ENCODE results near the gene ORAI2. TPM values are rescaled to one million over a fixed set of nuclear protein-coding genes. Genes with fewer than 3 reads are reported as not detected.

The ORAI2 gene
- total and polyA plus RNA-seq, 10 of the 15 experiments (the other 5 are each of a cell fraction or from before 2014, with no cell fraction given), result 5.8 to 111 (median 46.9) TPM

DNA sequence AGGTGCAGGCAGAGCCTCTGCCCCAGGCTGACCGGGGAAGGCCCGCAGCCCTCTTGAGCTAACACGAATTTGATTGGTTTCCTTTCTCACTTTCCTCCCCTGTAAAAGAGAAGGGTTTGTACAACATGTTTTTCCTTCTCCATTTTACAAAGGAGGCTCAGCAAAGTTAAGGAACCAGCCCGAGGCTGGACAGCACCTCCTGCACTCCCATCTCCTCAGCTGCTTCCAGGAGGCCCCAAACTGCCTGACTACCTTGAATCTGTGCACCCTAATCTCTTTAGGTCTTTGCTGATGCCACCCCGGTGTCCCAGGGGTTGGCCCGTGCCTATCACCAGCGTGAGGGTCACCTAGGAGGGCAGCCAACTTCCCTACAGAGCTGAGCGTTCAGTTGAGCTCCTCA is 27.1 kb downstream of the ORAI2 start:
- BruUV-seq (replicated peaks), result no TSS peak
- peaks cover 25% of the 10 kb centered on the region for H3K79me2 ChIP-seq (ENCODE audit: control insufficient read depth, insufficient read depth, low read length)
- FAIRE-seq (no peak), DNase-seq (ENCODE audit: low read depth, low spot score) (no peak), ATAC-seq (no peak)
- no peak overlapping the region for H3K27ac ChIP-seq (ENCODE audit: control insufficient read depth, insufficient read depth)
- H3K9ac ChIP-seq (ENCODE audit: control insufficient read depth, insufficient read depth, low read length), result no peak overlapping the region
- H3K27me3 ChIP-seq (replicated peaks in 1 of 2; ENCODE audit: control insufficient read depth in 2 of 2, insufficient read depth in 2 of 2, low read length in 1 of 2), result no peaks in the 10 kb centered on the region
- in situ Hi-C loops (cut with MboI), result no loop called here
- 60% methylated on average over 8 of the region's 8 CpGs for WGBS (ENCODE audit: insufficient coverage, insufficient replicate concordance, low lambda C conversion rate, missing lambda C conversion rate)
- RAD21 ChIA-PET (ENCODE audit: unreplicated experiment), result no interaction called here
- no peak overlapping the region for H3K4me3 ChIP-seq
- H3K36me3 ChIP-seq (ENCODE audit: control insufficient read depth in 2 of 2, insufficient read depth in 2 of 2, low read length in 1 of 2), result peaks cover 11% of the 10 kb centered on the region in 2 experiments
- POLR2A ChIA-PET, result interaction anchor here (0.6 to 0.7 kb wide), 2 partner anchors 12 to 15 kb away, joined by 3 read pairs; no protein-coding TSS in a partner anchor
- H3K4me1 ChIP-seq (ENCODE audit: control insufficient read depth, insufficient read depth, low read length), result peaks cover 5% of the 10 kb centered on the region; the same call in 1 of the 2 replicates
- H3K4me2 ChIP-seq (ENCODE audit: control insufficient read depth, insufficient read depth), result no peak overlapping the region
- no peak overlapping the region for H2AFZ ChIP-seq (ENCODE audit: control insufficient read depth, low read depth, low read length)
- TF ChIP-seq CEBPB (IDR thresholded peaks at IDR 0.05; ENCODE audit: borderline replicate concordance in 1 of 2, low read depth in 2 of 2, low read length in 2 of 2), result no peak
- no peak for TF ChIP-seq DPF2 (IDR thresholded peaks at IDR 0.05)
- no peak for TF ChIP-seq POLR2A (IDR thresholded peaks at IDR 0.05; ENCODE audit: low read depth, low read length)
- TF ChIP-seq RFX5 (IDR thresholded peaks at IDR 0.05; ENCODE audit: low read depth, low read length), result no peak
- no peak for TF ChIP-seq PML (IDR thresholded peaks at IDR 0.05; ENCODE audit: low read length)
- no peak for TF ChIP-seq EED (IDR thresholded peaks at IDR 0.05; ENCODE audit: low read depth)
- CTCF ChIA-PET, result interaction anchor here (0.6 to 0.8 kb wide), 2 partner anchors 20 to 56 kb away, joined by 3 read pairs; no protein-coding TSS in a partner anchor
- H3K9me3 ChIP-seq (replicated peaks; ENCODE audit: control insufficient read depth, insufficient read depth, low read length), result no peaks in the 10 kb centered on the region
- H4K20me1 ChIP-seq (ENCODE audit: control insufficient read depth, insufficient read depth), result no peaks in the 10 kb centered on the region
- intact Hi-C loops (cut with micrococcal nuclease; ENCODE audit: unreplicated experiment), result no loop called here
- SMC1A ChIA-PET (ENCODE audit: uncharacterized antibody, unreplicated experiment), result no interaction called here

DNA sequence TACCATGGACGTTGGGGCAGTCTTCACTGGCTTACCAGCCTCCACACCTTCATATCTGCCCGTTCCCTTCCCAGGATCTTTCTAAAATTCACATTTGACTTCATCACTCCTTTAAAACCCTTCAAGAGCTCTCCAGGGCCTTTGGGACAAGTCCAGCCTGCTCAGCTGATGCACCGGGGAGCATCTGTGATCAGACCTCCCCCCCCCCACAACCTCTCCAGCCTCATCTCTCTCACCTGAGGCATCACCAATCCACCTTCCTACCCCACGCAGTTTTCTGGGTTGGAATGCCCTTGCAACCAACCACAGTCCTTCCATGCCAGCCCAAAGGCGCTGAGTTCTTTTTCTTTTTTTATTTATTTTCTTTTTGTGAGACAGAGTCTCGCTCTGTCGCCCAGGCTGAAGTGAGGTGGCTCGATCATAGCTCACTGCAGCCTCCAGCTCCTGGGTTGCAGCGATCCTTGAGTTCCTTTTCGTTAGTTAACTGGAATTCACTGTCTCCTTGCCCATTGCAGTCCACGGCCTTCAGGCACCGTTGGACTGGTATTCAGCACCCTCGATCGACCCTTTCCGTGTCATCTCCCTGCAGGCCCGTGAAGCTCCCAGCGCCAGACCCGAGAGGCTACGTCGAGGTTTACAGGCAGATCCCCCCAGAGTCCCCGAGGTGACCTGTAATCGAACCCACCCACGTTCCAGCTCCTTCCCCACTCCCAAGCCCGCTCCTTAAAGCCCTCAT is 30.6 kb downstream of the ORAI2 start:
- H3K4me3 ChIP-seq, result peak overlapping the region; percentile 93
- H3K79me2 ChIP-seq (ENCODE audit: control insufficient read depth, insufficient read depth, low read length), result peaks cover 33% of the 10 kb centered on the region
- 22% methylated on average over 24 of the region's 24 CpGs for WGBS (ENCODE audit: insufficient coverage, insufficient replicate concordance, low lambda C conversion rate, missing lambda C conversion rate)
- H3K9me3 ChIP-seq (replicated peaks; ENCODE audit: control insufficient read depth, insufficient read depth, low read length), result no peaks in the 10 kb centered on the region
- no peak for ATAC-seq
- ChIA-PET RAD21 (ENCODE audit: unreplicated experiment) (interaction anchor here (0.6 to 1.6 kb wide), 8 partner anchors 18 to 185 kb away, joined by 3 to 11 read pairs (median 3); no protein-coding TSS in a partner anchor), CTCF (interaction anchor here (1.0 to 7.0 kb wide), 6 partner anchors 13 to 61 kb away, joined by 3 to 94 read pairs (median 11); partner anchors contain the start of gene POLR2J), SMC1A (ENCODE audit: uncharacterized antibody, unreplicated experiment) (interaction anchor here (0.8 to 3.2 kb wide), 5 partner anchors 18 to 68 kb away, joined by 3 to 18 read pairs (median 3); partner anchors contain the start of gene PRKRIP1), POLR2A (interaction anchor here (0.6 to 2.4 kb wide), 7 partner anchors 19 to 559 kb away, joined by 3 to 9 read pairs (median 4); partner anchors contain the start of gene ORAI2)
- peak; percentile 35 for FAIRE-seq
- no peak for DNase-seq (ENCODE audit: low read depth, low spot score)
- H3K4me2 ChIP-seq (ENCODE audit: control insufficient read depth, insufficient read depth), result peak overlapping the region; percentile 92
- H3K36me3 ChIP-seq (ENCODE audit: control insufficient read depth in 2 of 2, insufficient read depth in 2 of 2, low read length in 1 of 2), result peaks cover 5 to 11% of the 10 kb centered on the region in 2 experiments; a peak in 3 of 4 replicates
- peak overlapping the region; percentile 98 for H3K9ac ChIP-seq (ENCODE audit: control insufficient read depth, insufficient read depth, low read length)
- peaks cover 15% of the 10 kb centered on the region for H3K4me1 ChIP-seq (ENCODE audit: control insufficient read depth, insufficient read depth, low read length)
- in situ Hi-C loops (cut with MboI) (no loop called here), intact Hi-C loops (cut with micrococcal nuclease; ENCODE audit: unreplicated experiment) (no loop called here)
- H3K27ac ChIP-seq (ENCODE audit: control insufficient read depth, insufficient read depth), result peak overlapping the region; percentile 89
- H3K27me3 ChIP-seq (replicated peaks in 1 of 2; ENCODE audit: control insufficient read depth in 2 of 2, insufficient read depth in 2 of 2, low read length in 1 of 2), result no peaks in the 10 kb centered on the region
- no peaks in the 10 kb centered on the region for H4K20me1 ChIP-seq (ENCODE audit: control insufficient read depth, insufficient read depth)
- H2AFZ ChIP-seq (ENCODE audit: control insufficient read depth, low read depth, low read length), result peak overlapping the region; percentile 99
- TSS peak; percentile 64 for BruUV-seq (replicated peaks)
- TF ChIP-seq ZSCAN29 (IDR thresholded peaks at IDR 0.05) (no peak), FOXM1 (IDR thresholded peaks at IDR 0.05; ENCODE audit: low read depth, low read length) (no peak), PAX5 (IDR thresholded peaks at IDR 0.05; ENCODE audit: borderline replicate concordance, low read depth, low read length) (0 out of 2 replicates have a peak, but pooled peaks have one; percentile 1)
- TF ChIP-seq, protein P1, sequence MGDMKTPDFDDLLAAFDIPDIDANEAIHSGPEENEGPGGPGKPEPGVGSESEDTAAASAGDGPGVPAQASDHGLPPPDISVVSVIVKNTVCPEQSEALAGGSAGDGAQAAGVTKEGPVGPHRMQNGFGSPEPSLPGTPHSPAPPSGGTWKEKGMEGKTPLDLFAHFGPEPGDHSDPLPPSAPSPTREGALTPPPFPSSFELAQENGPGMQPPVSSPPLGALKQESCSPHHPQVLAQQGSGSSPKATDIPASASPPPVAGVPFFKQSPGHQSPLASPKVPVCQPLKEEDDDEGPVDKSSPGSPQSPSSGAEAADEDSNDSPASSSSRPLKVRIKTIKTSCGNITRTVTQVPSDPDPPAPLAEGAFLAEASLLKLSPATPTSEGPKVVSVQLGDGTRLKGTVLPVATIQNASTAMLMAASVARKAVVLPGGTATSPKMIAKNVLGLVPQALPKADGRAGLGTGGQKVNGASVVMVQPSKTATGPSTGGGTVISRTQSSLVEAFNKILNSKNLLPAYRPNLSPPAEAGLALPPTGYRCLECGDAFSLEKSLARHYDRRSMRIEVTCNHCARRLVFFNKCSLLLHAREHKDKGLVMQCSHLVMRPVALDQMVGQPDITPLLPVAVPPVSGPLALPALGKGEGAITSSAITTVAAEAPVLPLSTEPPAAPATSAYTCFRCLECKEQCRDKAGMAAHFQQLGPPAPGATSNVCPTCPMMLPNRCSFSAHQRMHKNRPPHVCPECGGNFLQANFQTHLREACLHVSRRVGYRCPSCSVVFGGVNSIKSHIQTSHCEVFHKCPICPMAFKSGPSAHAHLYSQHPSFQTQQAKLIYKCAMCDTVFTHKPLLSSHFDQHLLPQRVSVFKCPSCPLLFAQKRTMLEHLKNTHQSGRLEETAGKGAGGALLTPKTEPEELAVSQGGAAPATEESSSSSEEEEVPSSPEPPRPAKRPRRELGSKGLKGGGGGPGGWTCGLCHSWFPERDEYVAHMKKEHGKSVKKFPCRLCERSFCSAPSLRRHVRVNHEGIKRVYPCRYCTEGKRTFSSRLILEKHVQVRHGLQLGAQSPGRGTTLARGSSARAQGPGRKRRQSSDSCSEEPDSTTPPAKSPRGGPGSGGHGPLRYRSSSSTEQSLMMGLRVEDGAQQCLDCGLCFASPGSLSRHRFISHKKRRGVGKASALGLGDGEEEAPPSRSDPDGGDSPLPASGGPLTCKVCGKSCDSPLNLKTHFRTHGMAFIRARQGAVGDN (IDR thresholded peaks at IDR 0.05), result no peak
- TF ChIP-seq, protein P2, sequence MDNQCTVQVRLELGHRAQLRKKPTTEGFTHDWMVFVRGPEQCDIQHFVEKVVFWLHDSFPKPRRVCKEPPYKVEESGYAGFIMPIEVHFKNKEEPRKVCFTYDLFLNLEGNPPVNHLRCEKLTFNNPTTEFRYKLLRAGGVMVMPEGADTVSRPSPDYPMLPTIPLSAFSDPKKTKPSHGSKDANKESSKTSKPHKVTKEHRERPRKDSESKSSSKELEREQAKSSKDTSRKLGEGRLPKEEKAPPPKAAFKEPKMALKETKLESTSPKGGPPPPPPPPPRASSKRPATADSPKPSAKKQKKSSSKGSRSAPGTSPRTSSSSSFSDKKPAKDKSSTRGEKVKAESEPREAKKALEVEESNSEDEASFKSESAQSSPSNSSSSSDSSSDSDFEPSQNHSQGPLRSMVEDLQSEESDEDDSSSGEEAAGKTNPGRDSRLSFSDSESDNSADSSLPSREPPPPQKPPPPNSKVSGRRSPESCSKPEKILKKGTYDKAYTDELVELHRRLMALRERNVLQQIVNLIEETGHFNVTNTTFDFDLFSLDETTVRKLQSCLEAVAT (IDR thresholded peaks at IDR 0.05), result 0 out of 2 replicates have a peak, but pooled peaks have one; percentile 18

All from GM12878 (cell line).